CD4-positive, alpha-beta T cell (primary cell): Measurements from ENCODE around the gene DNAH3. TPM values are rescaled to one million over a fixed set of nuclear protein-coding genes. Genes with fewer than 3 reads are reported as not detected.
A peak's percentile ranks its signal among the peaks of the same experiment; 100 is the strongest.
"Not testable (repeated sequence)": the region's sequence is repeated elsewhere in the genome, so short reads cannot be mapped to it uniquely, and the experiment has no call there.

Source experiments
- ATAC-seq: fragments of 200-7000 bp; cut with Tn5 transposase; one replicate; pipeline ENCODE4 v1.10.0; 2022; ENCODE audit warnings: mild to moderate bottlenecking; ENCODE audit not compliant: poor library complexity
- CTCF ChIA-PET: fragments of 350-600 bp; sonication (Branson Sonifier 250); formaldehyde crosslinking; loops from one replicate; lab custom pipeline; 2021; ENCODE audit warnings: antibody characterized with exemption, inconsistent platforms; lab: Charles Lee
- POLR2A ChIA-PET: fragments of 350-600 bp; sonication (Branson Sonifier 250); formaldehyde crosslinking; loops from one replicate; lab custom pipeline; 2021; ENCODE audit warnings: antibody characterized with exemption, inconsistent platforms; lab: Charles Lee
- DNase-seq, 14 experiments: peaks; one replicate each; pipeline ENCODE4 v3.0.0-alpha.2; 2013 to 2020; ENCODE audit warnings: mixed read lengths in 2 of 14
- H3K27ac ChIP-seq, 2 donors: one replicate each; pipeline versions ENCODE4 v1.5.1 to v1.7.0; 2013; ENCODE audit warnings: low read length in 2 of 2, low read depth in 1 of 2, mild to moderate bottlenecking in 1 of 2
- H3K27me3 ChIP-seq, 2 experiments: 1 replicate in 1 of 2; 2 replicates in 1 of 2; pipeline versions ENCODE4 v1.6.1 to v1.7.0; 2013; ENCODE audit warnings: low read length in 2 of 2, control low read depth in 1 of 2, mild to moderate bottlenecking in 1 of 2, moderate library complexity in 1 of 2; ENCODE audit not compliant: insufficient read depth in 2 of 2, control insufficient read depth in 1 of 2
- H3K36me3 ChIP-seq: one replicate; pipeline ENCODE4 v1.6.1; 2013; ENCODE audit warnings: low read length, control low read depth; ENCODE audit not compliant: insufficient read depth
- H3K4me1 ChIP-seq: one replicate; pipeline ENCODE4 v1.6.1; 2013; ENCODE audit warnings: low read length, control low read depth; ENCODE audit not compliant: insufficient read depth
- H3K4me3 ChIP-seq: one replicate; pipeline ENCODE4 v1.5.1; 2013; ENCODE audit warnings: mild to moderate bottlenecking, low read length, moderate library complexity
- H3K9me3 ChIP-seq, 2 experiments: 1 replicate in 1 of 2; 2 replicates in 1 of 2; pipeline versions ENCODE4 v1.6.1 to v1.7.0; 2013; ENCODE audit warnings: low read length in 2 of 2, mild to moderate bottlenecking in 2 of 2, control low read depth in 1 of 2, moderate library complexity in 1 of 2; ENCODE audit not compliant: control insufficient read depth in 1 of 2, insufficient read depth in 1 of 2
- H3K27ac Mint-ChIP-seq: one replicate; pipeline ENCODE4 v1.8.0; 2020; ENCODE audit warnings: mixed read lengths
- H3K27me3 Mint-ChIP-seq: one replicate; pipeline ENCODE4 v1.8.0; 2021; ENCODE audit warnings: mixed read lengths
- H3K36me3 Mint-ChIP-seq: one replicate; pipeline ENCODE4 v1.8.0; 2021; ENCODE audit warnings: low read depth, mixed read lengths
- H3K4me1 Mint-ChIP-seq: one replicate; pipeline ENCODE4 v1.8.0; 2021; ENCODE audit warnings: low read depth, mixed read lengths
- H3K4me3 Mint-ChIP-seq: one replicate; pipeline ENCODE4 v1.8.0; 2020; ENCODE audit warnings: mild to moderate bottlenecking, mixed read lengths
- H3K9me3 Mint-ChIP-seq: one replicate; pipeline ENCODE4 v1.8.0; 2020; ENCODE audit warnings: mixed read lengths
- intact Hi-C, 2 experiments: fragments of 100-400 bp; cut with DNase I in 1 of 2; cut with micrococcal nuclease in 1 of 2; formaldehyde crosslinking; loops; one replicate each; pipeline versions ENCODE4 v1.15.1 to v1.9.0; 2023 to 2025; cut with DNase I, micrococcal nuclease
- total RNA-seq, 174 experiments: library from RNA in 2 of 174; stranded (reverse) in 2 of 174; gene quantifications; one replicate each; pipeline ENCODE4 v1.2.3 and lab custom pipeline; 2021 to 2026
- TF ChIP-seq, protein P1 (sequence below): fragments of 200-600 bp; IDR thresholded peaks from one replicate; pipeline ENCODE4 v1.8.0; 2022; ENCODE audit warnings: antibody characterized with exemption, mild to moderate bottlenecking

DNAH3 gene
- total RNA-seq, 2 experiments from 2014 or later, result not detected

DNA sequence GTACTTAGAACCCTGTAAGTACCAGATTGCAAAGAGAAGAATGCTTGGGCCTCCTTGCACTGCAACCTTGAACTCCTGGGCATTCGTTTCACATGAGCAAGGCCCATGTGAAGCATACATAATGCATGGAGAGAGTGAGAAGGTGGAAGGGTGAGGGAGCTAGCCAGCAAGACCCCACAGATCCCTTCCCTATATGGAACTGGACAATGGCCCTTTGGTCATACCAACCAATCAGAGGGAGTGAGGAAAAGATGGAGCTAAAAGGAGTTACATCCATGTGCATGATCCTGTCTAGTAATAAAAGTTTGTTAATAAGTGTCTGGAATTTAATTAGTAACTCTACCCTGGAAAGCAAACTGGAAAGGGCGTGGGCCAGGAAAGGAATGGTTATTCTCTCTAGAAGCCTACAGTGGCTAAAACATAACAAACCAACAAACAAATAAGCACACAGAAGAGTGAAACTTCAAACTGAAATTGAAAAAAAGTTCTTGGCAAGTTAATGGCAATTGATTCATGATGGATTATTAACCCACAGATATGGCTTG, 29.6 kb downstream of the DNAH3 start:
- H3K36me3 Mint-ChIP-seq, result peaks cover 30% of the 10 kb centered on the region
- H3K27me3 ChIP-seq, result no peaks in the 10 kb centered on the region
- intact Hi-C loops, result no loop called here
- no peak overlapping the region for H3K4me3 ChIP-seq
- H3K9me3 Mint-ChIP-seq, result no peaks in the 10 kb centered on the region
- peaks cover 17% of the 10 kb centered on the region for H3K4me1 Mint-ChIP-seq
- TF ChIP-seq, protein P1, sequence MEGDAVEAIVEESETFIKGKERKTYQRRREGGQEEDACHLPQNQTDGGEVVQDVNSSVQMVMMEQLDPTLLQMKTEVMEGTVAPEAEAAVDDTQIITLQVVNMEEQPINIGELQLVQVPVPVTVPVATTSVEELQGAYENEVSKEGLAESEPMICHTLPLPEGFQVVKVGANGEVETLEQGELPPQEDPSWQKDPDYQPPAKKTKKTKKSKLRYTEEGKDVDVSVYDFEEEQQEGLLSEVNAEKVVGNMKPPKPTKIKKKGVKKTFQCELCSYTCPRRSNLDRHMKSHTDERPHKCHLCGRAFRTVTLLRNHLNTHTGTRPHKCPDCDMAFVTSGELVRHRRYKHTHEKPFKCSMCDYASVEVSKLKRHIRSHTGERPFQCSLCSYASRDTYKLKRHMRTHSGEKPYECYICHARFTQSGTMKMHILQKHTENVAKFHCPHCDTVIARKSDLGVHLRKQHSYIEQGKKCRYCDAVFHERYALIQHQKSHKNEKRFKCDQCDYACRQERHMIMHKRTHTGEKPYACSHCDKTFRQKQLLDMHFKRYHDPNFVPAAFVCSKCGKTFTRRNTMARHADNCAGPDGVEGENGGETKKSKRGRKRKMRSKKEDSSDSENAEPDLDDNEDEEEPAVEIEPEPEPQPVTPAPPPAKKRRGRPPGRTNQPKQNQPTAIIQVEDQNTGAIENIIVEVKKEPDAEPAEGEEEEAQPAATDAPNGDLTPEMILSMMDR, result no peak
- H3K27ac Mint-ChIP-seq, result no peak overlapping the region
- H3K27me3 Mint-ChIP-seq, result no peaks in the 10 kb centered on the region
- no peaks in the 10 kb centered on the region for H3K36me3 ChIP-seq
- DNase-seq (no peak), ATAC-seq (no peak)
- peaks cover 0 to 4% of the 10 kb centered on the region in 2 experiments for H3K9me3 ChIP-seq
- POLR2A ChIA-PET, result no interaction called here
- peaks cover 3% of the 10 kb centered on the region for H3K4me1 ChIP-seq
- H3K27ac ChIP-seq, result no peak overlapping the region
- H3K4me3 Mint-ChIP-seq, result no peak overlapping the region
- CTCF ChIA-PET, result no interaction called here

DNA sequence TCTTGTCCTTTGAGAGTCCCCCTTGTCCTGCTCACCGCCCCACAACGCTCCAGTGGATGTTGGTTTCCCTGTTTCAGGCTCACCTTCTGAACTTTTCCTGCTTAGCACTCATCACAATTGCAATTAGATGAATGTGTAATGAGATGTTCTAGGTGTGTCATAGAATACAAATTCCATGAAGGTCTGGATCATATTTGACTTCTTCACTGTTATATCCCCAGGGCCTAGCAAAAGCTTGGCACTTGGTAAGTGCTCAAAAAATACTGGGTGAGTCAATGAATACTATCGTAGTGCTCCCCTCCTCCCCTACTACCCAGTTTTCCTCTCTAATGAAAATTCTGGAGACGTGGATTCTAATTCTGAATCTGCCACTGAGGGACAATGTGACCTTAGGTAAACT, 33.1 kb downstream of the DNAH3 start:
- peak overlapping the region; percentile 16 for H3K4me3 Mint-ChIP-seq
- Histone ChIP-seq H3K4me3 (no peak overlapping the region), H3K36me3 (no peaks in the 10 kb centered on the region), H3K27ac (no peak overlapping the region), H3K4me1 (peaks cover 3% of the 10 kb centered on the region), H3K9me3 (peaks cover 0 to 4% of the 10 kb centered on the region in 2 experiments), H3K27me3 (no peaks in the 10 kb centered on the region)
- intact Hi-C loops, result no loop called here
- TF ChIP-seq, protein P1, result no peak
- ATAC-seq, result no peak
- CTCF ChIA-PET, result no interaction called here
- peak overlapping the region; percentile 9 for H3K27ac Mint-ChIP-seq
- no peaks in the 10 kb centered on the region for H3K27me3 Mint-ChIP-seq
- H3K9me3 Mint-ChIP-seq, result no peaks in the 10 kb centered on the region
- peaks cover 23% of the 10 kb centered on the region for H3K36me3 Mint-ChIP-seq
- no peak for DNase-seq
- H3K4me1 Mint-ChIP-seq, result peaks cover 20% of the 10 kb centered on the region
- POLR2A ChIA-PET, result no interaction called here

DNA sequence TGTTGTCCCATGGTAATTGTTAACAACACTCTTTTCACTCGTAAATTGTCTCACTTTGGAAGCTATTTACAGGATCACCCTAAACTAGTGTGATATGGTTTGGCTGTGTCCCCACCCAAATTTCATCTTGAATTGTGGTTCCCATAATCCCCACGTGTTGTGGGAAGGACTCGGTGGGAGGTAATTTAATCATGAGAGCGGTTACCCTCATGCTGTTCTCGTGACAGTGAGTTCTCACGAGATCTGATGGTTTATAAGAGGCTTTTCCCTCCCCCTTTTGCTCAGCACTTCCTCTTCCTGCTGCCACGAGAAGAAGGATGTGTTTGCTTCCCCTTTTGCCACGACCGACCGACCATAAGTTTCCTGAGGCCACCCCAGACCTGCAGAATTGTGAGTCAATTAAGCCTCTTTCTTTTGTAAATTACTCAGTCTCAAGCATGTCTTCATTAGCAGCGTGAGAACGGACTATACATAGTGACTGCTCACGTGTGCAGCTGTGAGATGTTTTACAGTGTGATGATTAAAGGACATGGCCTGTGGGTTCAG, 34.4 kb downstream of the DNAH3 start:
- peak overlapping the region; percentile 9 for H3K27ac Mint-ChIP-seq
- peak overlapping the region; percentile 37 for H3K4me3 ChIP-seq

DNA sequence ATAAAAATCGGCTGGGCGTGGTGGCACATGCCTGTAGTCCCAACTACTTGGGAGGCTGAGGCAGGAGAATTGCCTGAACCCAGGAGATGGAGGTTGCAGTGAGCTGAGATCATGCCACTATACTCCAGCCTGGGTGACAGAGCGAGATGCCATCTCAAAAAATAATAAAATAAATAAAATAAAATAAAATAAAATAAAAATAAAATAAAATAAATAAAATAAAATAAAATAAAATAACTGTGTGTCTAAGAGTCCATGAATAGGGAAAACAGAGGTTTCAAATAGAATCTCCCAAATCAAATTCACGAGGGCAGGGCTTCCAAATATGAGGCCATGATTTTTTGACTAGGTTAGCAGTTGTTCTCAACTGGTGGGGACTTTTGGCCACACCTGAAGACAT, 35.1 kb downstream of the DNAH3 start:
- Mint-ChIP-seq H3K4me1 (peaks cover 20% of the 10 kb centered on the region), H3K36me3 (peaks cover 13% of the 10 kb centered on the region)
- H3K9me3 ChIP-seq, POLR2A ChIA-PET, H3K4me3 ChIP-seq, H3K27me3 Mint-ChIP-seq, H3K4me1 ChIP-seq, H3K27ac ChIP-seq, H3K9me3 Mint-ChIP-seq, CTCF ChIA-PET, H3K27ac Mint-ChIP-seq, H3K36me3 ChIP-seq, H3K4me3 Mint-ChIP-seq, DNase-seq, H3K27me3 ChIP-seq, intact Hi-C loops, ATAC-seq: not testable (repeated sequence)

More for the DNA sequence above, 34.4 kb downstream of the DNAH3 start:
- intact Hi-C loops, result no loop called here
- peaks cover 0 to 4% of the 10 kb centered on the region in 2 experiments for H3K9me3 ChIP-seq
- H3K36me3 ChIP-seq, result no peaks in the 10 kb centered on the region
- H3K4me1 ChIP-seq, result peaks cover 3% of the 10 kb centered on the region
- H3K27ac ChIP-seq, result no peak overlapping the region
- DNase-seq (peak in 3 of 14 experiments; percentile 7 to 49 (median 18)), ATAC-seq (no peak)
- Mint-ChIP-seq H3K36me3 (peaks cover 17% of the 10 kb centered on the region), H3K4me3 (peak overlapping the region; percentile 85), H3K9me3 (no peaks in the 10 kb centered on the region), H3K4me1 (peaks cover 20% of the 10 kb centered on the region), H3K27me3 (no peaks in the 10 kb centered on the region)
- POLR2A ChIA-PET, result no interaction called here
- TF ChIP-seq, protein P1, result no peak
- CTCF ChIA-PET, result no interaction called here
- H3K27me3 ChIP-seq, result no peaks in the 10 kb centered on the region
